Suppressor macrophage treated with lipopolysaccharide for 4 hours (primary cell): ENCODE measurements around the gene GDE1.
"Not testable (repeated sequence)": the region's sequence is repeated elsewhere in the genome, so short reads cannot be mapped to it uniquely, and the experiment has no call there.

Experiments used
- DNase-seq: peaks from one replicate; pipeline ENCODE4 v3.0.0-alpha.2; 2020

Gene GDE1, protein sequence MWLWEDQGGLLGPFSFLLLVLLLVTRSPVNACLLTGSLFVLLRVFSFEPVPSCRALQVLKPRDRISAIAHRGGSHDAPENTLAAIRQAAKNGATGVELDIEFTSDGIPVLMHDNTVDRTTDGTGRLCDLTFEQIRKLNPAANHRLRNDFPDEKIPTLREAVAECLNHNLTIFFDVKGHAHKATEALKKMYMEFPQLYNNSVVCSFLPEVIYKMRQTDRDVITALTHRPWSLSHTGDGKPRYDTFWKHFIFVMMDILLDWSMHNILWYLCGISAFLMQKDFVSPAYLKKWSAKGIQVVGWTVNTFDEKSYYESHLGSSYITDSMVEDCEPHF

GRCh38 chr16:19521471-19522396, at the start of gene GDE1:
GDE1 (minus strand) TSS chr16:19522098; CDS start chr16:19521964, 134 bp downstream.
- DNase-seq: peak; percentile 93

GRCh38 chr16:19567560-19567959, 45.7 kb upstream of the GDE1 start:
- no peak for DNase-seq

DNA sequence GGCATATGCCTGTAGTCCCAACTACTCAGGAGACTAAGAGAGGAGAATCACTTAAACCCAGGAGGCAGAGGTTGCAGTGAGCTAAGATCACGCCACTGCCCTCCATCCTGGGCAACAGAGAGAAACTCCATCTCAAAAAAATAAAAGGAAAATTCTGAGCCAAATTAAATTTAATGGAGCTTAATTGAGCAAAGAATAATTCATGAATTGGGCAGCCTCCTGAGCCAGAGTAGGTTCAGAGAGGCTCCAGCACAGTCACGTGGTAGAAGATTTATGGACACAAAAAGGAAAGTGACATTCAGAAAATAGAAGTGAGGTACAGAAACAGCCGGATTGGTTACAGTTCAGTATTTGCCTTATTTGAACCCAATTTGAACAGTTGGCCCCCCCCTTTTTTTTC, 44.5 kb upstream of the GDE1 start:
- no peak for DNase-seq

- no peak for DNase-seq
Observed at GRCh38 chr16:19563377-19563776, 41.5 kb upstream of the GDE1 start.

DNA sequence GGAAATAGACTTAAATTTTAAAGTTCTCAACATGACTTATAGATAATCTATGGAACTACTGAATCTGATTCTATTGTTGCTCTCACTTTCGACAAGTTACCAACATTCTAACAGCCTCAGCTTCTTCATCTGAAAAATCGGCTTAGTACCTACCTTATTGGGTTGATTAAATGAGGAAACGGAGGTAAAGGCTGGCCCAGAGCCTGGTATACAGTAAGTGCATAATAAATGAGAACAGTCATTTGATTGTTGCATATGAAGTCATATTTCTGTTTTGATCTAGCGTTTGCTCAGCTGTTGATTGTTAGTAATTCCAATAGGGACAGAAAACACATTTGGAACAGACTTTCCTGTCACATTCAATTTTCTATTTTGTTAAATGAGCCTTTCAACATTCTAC, 38.2 kb upstream of the GDE1 start:
- DNase-seq: no peak

- DNase-seq: peak; percentile 73
Observed at GRCh38 chr16:19559242-19559910, 37.5 kb upstream of the GDE1 start.

DNA sequence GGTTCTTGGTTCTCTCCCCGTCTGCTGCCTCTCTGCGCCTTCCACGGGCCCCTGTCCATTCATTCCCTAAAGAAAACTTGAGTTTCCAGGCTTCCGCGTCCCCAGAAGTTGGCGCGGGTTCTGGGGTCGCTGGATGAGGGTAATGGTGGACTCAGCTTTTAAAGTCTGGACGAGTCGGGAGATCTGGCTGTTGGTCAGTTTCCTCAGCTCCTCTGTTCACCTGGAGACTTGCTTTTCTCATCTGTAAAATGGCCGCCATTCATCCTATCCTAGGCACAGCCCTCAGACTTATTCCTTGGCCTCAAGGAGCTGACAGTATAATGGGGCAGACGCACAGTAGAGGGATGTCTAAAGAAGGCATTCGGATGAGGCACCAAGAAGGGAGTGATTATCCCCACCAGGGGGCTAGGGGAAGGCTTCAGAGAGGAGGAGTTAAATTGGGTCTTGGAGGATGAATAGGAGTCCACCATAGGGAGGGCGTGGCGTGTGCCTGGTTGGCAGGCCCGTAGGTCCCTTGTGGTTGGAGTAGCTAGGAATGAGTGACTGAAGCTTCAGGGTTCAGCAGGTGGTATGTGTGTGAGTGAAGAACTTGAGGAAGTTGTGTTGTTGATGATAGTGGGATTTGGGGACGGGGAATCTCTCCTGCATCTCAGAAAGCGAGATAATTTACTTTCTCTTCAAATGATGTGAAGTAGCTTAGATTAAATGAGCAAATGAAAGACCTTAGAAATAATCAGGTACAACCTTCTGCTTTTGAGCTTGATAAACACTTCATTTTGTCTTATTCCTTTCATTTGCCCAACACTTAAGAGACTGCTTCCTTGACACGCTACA, 34.3 kb upstream of the GDE1 start:
- peak; percentile 42 for DNase-seq

GRCh38 chr16:19555186-19555937, 33.5 kb upstream of the GDE1 start, which contains the start of gene VPS35L:
VPS35L (plus strand) TSS chr16:19555703; CDS start chr16:19555730, 27 bp downstream.
- DNase-seq: peak; percentile 99

DNA sequence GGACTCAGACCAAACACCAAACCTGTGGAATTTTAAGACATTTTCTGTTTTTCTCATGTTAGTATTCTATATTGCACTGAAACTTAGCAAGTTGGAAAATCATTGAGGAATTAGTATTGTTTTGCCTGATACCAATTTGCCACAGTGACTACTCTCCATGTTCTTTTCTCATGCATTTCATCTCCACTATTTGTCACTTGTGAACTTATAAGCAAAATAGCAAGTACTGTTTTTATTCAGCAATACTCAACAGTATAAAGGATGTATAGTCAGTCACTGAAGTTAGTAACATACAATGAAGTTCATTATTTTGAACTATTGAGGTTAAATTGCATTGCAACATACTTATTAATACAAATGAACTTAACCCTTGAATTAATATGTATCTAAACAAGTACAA, 27.8 kb upstream of the GDE1 start:
- DNase-seq: no peak

DNA sequence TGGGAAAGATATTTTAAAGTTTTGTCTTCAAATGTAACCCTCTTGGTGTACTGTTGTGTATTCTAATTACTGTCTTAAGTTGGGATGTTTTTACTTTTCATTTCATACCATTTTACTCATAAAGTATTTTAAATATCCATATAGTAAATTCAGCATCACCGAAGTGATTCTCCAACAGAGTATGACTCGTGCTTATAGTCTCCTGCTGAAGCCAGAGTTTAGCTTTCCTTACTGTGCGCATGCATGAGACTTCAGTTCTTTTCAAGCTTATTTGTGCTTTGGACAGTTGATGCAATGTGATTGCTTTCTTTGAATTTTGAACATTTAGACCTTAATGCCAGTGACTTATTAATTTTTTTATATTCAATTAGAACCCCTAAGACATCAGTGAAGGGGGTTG, 26.2 kb upstream of the GDE1 start:
- no peak for DNase-seq

DNA sequence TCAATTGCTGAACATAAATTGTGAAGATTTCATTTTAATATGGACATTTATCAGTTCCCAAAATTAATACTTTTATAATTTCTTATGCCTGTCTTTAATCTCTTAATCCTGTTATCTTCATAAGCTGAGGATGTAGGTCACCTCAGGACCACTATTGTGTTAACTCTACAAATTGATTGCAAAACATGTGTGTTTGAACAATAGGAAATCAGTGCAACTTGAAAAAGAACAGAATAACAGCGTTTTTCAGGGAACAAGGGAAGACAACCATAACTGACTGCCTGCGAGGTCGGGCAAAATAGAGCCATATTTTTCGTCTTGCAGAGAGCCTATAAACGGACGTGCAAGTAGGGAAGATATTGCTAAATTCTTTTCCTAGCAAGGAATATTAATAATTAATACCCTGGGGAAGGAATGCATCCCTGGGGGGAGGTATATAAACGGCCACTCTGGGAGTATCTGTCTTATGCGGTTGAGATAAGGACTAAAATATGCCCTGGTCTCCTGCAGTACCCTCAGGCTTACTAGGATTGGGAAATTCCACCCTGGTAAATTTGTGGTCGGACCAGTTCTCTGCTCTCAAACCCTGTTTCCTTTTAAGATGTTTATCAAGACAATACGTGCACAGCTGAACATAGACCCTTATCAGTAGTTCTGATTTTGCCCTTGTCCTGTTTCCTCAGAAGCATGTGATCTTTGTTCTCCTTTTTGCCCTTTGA, 21.5 kb upstream of the GDE1 start:
- DNase-seq: not testable (repeated sequence)

DNA sequence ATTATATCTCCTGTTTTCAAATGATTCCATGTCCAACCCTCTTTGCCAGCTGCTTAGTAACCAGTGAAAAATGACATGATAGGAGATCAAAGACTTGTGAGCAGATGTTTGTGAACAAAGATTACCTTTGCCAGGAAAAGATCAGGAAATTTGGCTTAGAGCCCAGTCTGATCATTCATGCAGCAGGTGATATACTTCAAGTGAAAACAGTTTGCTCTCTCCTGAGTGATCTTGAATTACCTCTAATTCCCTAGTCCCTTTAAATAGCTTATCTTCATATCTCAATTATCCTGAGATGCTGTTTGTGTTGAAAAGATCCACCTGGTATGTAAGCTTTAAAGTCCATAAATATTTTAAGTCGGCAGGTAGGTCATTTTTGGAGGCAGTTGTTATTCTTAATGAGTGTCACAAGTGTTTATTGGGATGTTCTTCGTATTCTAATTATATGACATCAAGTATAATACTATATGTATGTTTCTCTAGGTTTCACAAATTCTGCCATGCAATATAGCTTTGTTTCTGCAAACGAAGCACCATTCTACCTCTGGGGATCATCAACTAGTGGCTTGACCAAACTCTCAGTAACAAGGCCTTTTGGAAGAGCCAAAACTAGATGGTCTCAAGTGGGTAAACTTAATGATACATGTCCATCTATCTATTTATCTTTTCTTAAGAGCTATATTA, 20.4 kb upstream of the GDE1 start:
- DNase-seq: no peak

DNA sequence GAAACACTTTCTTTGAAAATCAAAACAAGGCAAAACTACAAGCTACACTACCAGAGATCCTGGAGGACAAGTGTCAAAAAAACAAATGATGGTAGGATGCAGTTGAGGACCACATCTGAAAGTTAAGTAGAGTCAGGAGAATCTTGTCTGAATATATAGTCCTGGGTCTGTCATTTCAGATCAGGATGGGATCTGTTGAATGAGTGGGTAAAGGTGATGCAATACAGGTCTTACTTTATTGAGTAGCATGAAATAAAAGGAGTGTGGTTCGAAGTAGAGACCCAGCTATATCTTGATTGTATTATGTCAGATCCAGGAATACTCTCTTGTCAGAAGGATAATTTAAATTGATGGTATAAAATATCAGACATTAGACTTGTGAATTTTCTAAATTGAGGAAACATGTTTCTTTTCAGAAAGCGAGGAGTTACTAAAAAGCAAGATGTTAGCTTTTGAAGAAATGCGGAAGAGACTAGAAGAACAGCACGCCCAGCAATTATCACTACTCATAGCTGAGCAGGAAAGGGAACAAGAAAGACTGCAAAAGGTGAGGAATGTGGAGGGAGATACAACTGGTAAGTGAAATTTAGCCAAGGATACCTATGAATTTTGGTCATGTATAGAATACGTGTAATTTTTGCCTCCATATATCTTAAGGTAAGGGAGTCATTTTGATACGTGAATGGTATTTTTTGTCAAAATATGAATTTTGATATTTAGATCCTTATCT, 18.5 kb upstream of the GDE1 start:
- DNase-seq: no peak

- no peak for DNase-seq
Observed at GRCh38 chr16:19532601-19533000, 10.7 kb upstream of the GDE1 start.

DNA sequence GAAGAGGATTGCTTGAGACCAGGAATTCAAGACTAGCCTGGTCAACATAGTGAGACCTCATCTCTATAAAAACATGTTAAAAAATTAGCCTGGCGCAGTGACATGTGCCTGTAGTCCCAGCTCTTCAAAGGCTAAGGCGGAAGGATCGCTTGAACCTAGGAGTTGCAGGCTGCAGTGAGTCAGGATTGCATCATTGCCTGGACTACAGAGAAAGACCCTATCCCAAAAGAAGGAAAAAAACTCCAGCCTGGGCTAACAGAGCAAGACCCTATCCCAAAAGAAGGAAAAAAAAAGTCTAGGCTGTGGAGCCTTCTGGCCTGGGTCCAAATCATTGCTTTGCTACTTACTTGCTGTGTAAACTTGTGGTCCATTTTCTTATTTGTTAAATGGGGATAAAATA, 6.8 kb upstream of the GDE1 start:
- no peak for DNase-seq

DNA sequence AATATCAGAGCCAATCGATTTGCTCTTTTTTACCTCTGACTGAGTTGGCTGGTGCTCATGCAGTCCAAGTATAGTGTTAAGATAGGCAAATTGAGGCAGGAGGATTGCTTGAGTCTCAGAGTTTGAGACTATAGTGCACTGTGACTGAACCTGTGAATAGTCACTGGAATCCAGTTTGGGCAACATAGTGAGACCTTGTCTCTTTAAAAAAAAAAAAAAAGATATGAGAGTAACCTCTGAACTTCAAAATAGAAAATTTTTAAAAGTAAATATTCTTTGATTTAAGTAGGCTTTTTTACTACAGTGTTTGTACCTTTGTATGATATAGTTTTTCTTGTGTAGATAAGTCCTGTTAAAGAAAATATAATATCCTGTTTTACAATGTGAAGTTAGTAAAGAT, 5.3 kb upstream of the GDE1 start:
- DNase-seq: no peak

DNA sequence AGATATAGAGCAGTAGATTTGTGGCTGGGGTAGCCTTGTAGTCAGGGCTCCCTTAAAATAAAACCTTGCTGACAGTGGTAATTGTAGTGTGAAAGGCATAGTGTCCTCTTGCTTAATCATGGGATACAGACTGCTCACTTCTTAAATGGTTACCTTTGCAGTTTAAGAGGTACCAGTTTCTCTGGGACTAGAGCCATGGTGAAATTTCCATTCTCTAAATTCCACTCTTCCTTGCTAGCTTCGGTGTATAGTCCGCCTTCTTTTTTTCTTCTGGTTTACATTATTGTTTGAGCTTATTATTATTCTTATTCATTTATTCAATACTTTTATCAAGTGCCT, 3.5 kb upstream of the GDE1 start:
- no peak for DNase-seq

DNA sequence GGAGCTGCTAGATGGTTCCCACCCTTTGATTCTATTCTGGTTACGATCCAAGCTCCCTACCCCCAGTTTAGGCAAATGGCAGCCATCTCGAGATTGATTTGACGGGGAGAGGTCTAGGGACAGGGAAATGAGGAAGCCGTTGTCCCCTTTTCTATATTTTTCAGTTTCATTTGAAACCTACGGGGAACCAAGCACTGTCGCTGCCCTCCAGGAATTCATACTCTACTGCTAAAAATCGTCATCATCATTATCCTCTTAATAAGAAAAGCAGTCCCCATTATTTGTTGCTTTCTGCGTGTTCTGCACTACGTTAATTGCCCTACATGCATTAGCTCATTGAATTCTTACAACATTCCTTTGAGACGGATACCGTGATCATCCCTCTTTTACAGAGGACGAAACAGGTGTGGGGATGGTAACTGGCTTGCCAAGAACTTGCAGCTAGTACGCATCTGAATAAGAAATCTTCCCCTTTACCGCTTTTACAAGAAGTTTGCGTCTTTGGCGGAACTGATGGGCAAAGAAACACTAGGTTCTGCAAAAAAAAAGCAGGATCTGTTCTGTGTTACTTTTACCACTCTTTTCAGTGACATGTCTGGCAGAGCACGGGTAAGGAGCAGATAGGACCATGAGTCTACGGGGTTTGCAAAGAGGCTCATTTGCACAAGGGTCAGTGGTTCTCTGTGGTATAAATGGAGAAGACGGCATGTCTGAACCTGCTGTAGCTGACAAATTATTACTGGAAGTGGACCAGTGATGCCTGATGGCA, 2.9 kb upstream of the GDE1 start:
- DNase-seq: peak; percentile 63

- no peak for DNase-seq
Observed at GRCh38 chr16:19524356-19524615, 2.4 kb upstream of the GDE1 start.
